WTC11 (cell line): ENCODE measurements around the gene SYT17. TPM values are rescaled to one million over a fixed set of nuclear protein-coding genes. Genes with fewer than 3 reads are reported as not detected.
A peak's percentile ranks its signal among the peaks of the same experiment; 100 is the strongest.

Experiments used
- ATAC-seq: fragments of 200-7000 bp; cut with Tn5 transposase; 2 replicates; pipeline ENCODE4 v1.10.0; 2021; ENCODE audit warnings: mild to moderate bottlenecking, moderate library complexity
- CTCF ChIA-PET: fragments of 300-600 bp; sonication (Branson Sonifier 250); formaldehyde crosslinking; loops from one replicate; lab custom pipeline; 2021; ENCODE audit warnings: antibody characterized with exemption; lab: Charles Lee
- POLR2A ChIA-PET: fragments of 350-600 bp; sonication (Branson Sonifier 250); formaldehyde crosslinking; loops from one replicate; lab custom pipeline; 2021; ENCODE audit warnings: antibody characterized with exemption; lab: Charles Lee
- DNase-seq: peaks from one replicate; pipeline ENCODE4 v3.0.0; 2021; ENCODE audit warnings: low spot score
- H3K27ac Mint-ChIP-seq: 2 replicates; pipeline ENCODE4 v1.8.0; 2021; ENCODE audit warnings: mixed read lengths
- H3K27me3 Mint-ChIP-seq: 2 replicates; pipeline ENCODE4 v1.8.0; 2021; ENCODE audit warnings: low read depth, mild to moderate bottlenecking, moderate library complexity, mixed read lengths
- H3K36me3 Mint-ChIP-seq: 2 replicates; pipeline ENCODE4 v1.8.0; 2021; ENCODE audit warnings: mixed read lengths
- H3K4me1 Mint-ChIP-seq: 2 replicates; pipeline ENCODE4 v1.8.0; 2022; ENCODE audit warnings: mixed read lengths
- H3K4me3 Mint-ChIP-seq: 2 replicates; pipeline ENCODE4 v1.8.0; 2021; ENCODE audit warnings: mild to moderate bottlenecking, moderate library complexity, mixed read lengths
- H3K9me3 Mint-ChIP-seq: 2 replicates; pipeline ENCODE4 v1.8.0; 2021; ENCODE audit warnings: mixed read lengths
- ATF1 ChIP-seq: sonication (generic); formaldehyde crosslinking; IDR thresholded peaks from 2 replicates; pipeline ENCODE4 v1.8.1; 2023; ENCODE audit warnings: mild to moderate bottlenecking, moderate library complexity, missing genetic modification reagents
- ATF3 ChIP-seq: sonication (generic); formaldehyde crosslinking; conservative IDR thresholded peaks from 2 replicates; pipeline ENCODE4 v1.8.1; 2022; ENCODE audit warnings: mild to moderate bottlenecking, missing genetic modification reagents
- CTCF ChIP-seq: fragments of 200-600 bp; IDR thresholded peaks from 2 replicates; pipeline ENCODE4 v1.8.0; 2022; ENCODE audit warnings: antibody characterized with exemption
- ELF4 ChIP-seq: sonication (generic); formaldehyde crosslinking; IDR thresholded peaks from 2 replicates; pipeline ENCODE4 v1.8.1; 2022; ENCODE audit warnings: low read depth, mild to moderate bottlenecking, moderate library complexity, missing genetic modification reagents
- EMX1 ChIP-seq: fragments of 250-450 bp; sonication (Bioruptor Pico); IDR thresholded peaks from 2 replicates; pipeline ENCODE4 v1.8.0; 2021; ENCODE audit warnings: mild to moderate bottlenecking
- ESRRA ChIP-seq: sonication (generic); formaldehyde crosslinking; IDR thresholded peaks from 2 replicates; pipeline ENCODE4 v1.8.1; 2022; ENCODE audit warnings: mild to moderate bottlenecking, missing genetic modification reagents, borderline replicate concordance
- FOXK1 ChIP-seq: sonication (generic); formaldehyde crosslinking; IDR thresholded peaks from 2 replicates; pipeline ENCODE4 v1.8.0; 2022; ENCODE audit warnings: mild to moderate bottlenecking, moderate library complexity, missing genetic modification reagents
- GABPB1 ChIP-seq: sonication (generic); formaldehyde crosslinking; IDR thresholded peaks from 2 replicates; pipeline ENCODE4 v1.8.1; 2023; ENCODE audit warnings: mild to moderate bottlenecking, missing genetic modification reagents
- GTF2I ChIP-seq: fragments of 250-450 bp; sonication (Bioruptor Pico); conservative IDR thresholded peaks from 2 replicates; pipeline ENCODE4 v1.4.0; 2021; ENCODE audit warnings: mild to moderate bottlenecking
- HMGXB4 ChIP-seq: sonication (generic); formaldehyde crosslinking; IDR thresholded peaks from 2 replicates; pipeline ENCODE4 v1.8.1; 2023; ENCODE audit warnings: mild to moderate bottlenecking, moderate library complexity, missing genetic modification reagents
- JUN ChIP-seq: sonication (generic); formaldehyde crosslinking; IDR thresholded peaks from 2 replicates; pipeline ENCODE4 v1.8.0; 2023; ENCODE audit warnings: mild to moderate bottlenecking, missing genetic modification reagents
- KAT7 ChIP-seq: sonication (generic); formaldehyde crosslinking; IDR thresholded peaks from 2 replicates; pipeline ENCODE4 v1.8.1; 2023; ENCODE audit warnings: missing genetic modification reagents, mild to moderate bottlenecking, borderline replicate concordance
- MAX ChIP-seq: sonication (generic); formaldehyde crosslinking; IDR thresholded peaks from 2 replicates; pipeline ENCODE4 v1.8.0; 2022; ENCODE audit warnings: mild to moderate bottlenecking, missing genetic modification reagents
- NFATC4 ChIP-seq: fragments of 250-450 bp; sonication (Bioruptor Pico); IDR thresholded peaks from 2 replicates; pipeline ENCODE4 v1.9.0; 2021; ENCODE audit warnings: mild to moderate bottlenecking
- NFYB ChIP-seq: sonication (generic); formaldehyde crosslinking; conservative IDR thresholded peaks from 2 replicates; pipeline ENCODE4 v1.8.0; 2022; ENCODE audit warnings: low read depth, missing genetic modification reagents
- OVOL2 ChIP-seq: fragments of 250-450 bp; sonication (Bioruptor Pico); IDR thresholded peaks from 2 replicates; pipeline ENCODE4 v1.9.0; 2021; ENCODE audit warnings: mild to moderate bottlenecking, borderline replicate concordance
- PRRX2 ChIP-seq: fragments of 250-450 bp; sonication (Bioruptor Pico); IDR thresholded peaks from 2 replicates; pipeline ENCODE4 v1.8.0; 2021; ENCODE audit warnings: mild to moderate bottlenecking
- RELA ChIP-seq: sonication (generic); formaldehyde crosslinking; IDR thresholded peaks from 2 replicates; pipeline ENCODE4 v1.8.1; 2022; ENCODE audit warnings: missing genetic modification reagents, mild to moderate bottlenecking, borderline replicate concordance
- RORB ChIP-seq: fragments of 250-450 bp; sonication (Bioruptor Pico); IDR thresholded peaks from 2 replicates; pipeline ENCODE4 v1.9.0; 2021; ENCODE audit warnings: mild to moderate bottlenecking
- SMAD4 ChIP-seq: sonication (generic); formaldehyde crosslinking; IDR thresholded peaks from 2 replicates; pipeline ENCODE4 v1.8.0; 2022; ENCODE audit warnings: mild to moderate bottlenecking, missing genetic modification reagents
- SP1 ChIP-seq: sonication (generic); formaldehyde crosslinking; conservative IDR thresholded peaks from 2 replicates; pipeline ENCODE4 v1.8.1; 2022; ENCODE audit warnings: missing genetic modification reagents
- TCF7 ChIP-seq: sonication (generic); formaldehyde crosslinking; IDR thresholded peaks from 2 replicates; pipeline ENCODE4 v1.8.0; 2022; ENCODE audit warnings: mild to moderate bottlenecking, low read depth, missing genetic modification reagents, moderate library complexity
- TEAD1 ChIP-seq: sonication (generic); formaldehyde crosslinking; IDR thresholded peaks from 2 replicates; pipeline ENCODE4 v1.8.0; 2022; ENCODE audit warnings: mild to moderate bottlenecking, missing genetic modification reagents
- TP53 ChIP-seq: sonication (generic); formaldehyde crosslinking; IDR thresholded peaks from 2 replicates; pipeline ENCODE4 v1.8.1; 2023; ENCODE audit warnings: mild to moderate bottlenecking, missing genetic modification reagents
- USF1 ChIP-seq: sonication (generic); formaldehyde crosslinking; IDR thresholded peaks from 2 replicates; pipeline ENCODE4 v1.8.0; 2022; ENCODE audit warnings: mild to moderate bottlenecking, missing genetic modification reagents
- ZBTB21 ChIP-seq: sonication (generic); formaldehyde crosslinking; IDR thresholded peaks from 2 replicates; pipeline ENCODE4 v1.8.1; 2023; ENCODE audit warnings: mild to moderate bottlenecking, missing genetic modification reagents, borderline replicate concordance
- ZMAT4 ChIP-seq: fragments of 250-450 bp; sonication (Bioruptor Pico); IDR thresholded peaks from 2 replicates; pipeline ENCODE4 v1.9.0; 2021; ENCODE audit warnings: mild to moderate bottlenecking
- ZNF281 ChIP-seq: sonication (generic); formaldehyde crosslinking; IDR thresholded peaks from 2 replicates; pipeline ENCODE4 v1.8.0; 2023; ENCODE audit warnings: mild to moderate bottlenecking, missing genetic modification reagents
- ZNF396 ChIP-seq: fragments of 250-450 bp; sonication (Bioruptor Pico); IDR thresholded peaks from 2 replicates; pipeline ENCODE4 v1.8.0; 2021; ENCODE audit warnings: mild to moderate bottlenecking, moderate library complexity, borderline replicate concordance
- ZSCAN18 ChIP-seq: fragments of 250-450 bp; sonication (Bioruptor Pico); IDR thresholded peaks from 2 replicates; pipeline ENCODE4 v2.1.2; 2022; ENCODE audit warnings: mild to moderate bottlenecking, moderate library complexity
- total RNA-seq: library from RNA; stranded (reverse); gene quantifications from 3 replicates; pipeline ENCODE4 v1.2.3, GENCODE V29; 2021

The SYT17 gene
- total RNA-seq, 1 experiment from 2014 or later = 5.5 TPM

- Mint-ChIP-seq H3K36me3 (peaks cover 4% of the 10 kb centered on the region; the same call in 1 of the 2 replicates), H3K9me3 (peaks cover 28% of the 10 kb centered on the region), H3K4me1 (no peaks in the 10 kb centered on the region), H3K27me3 (peaks cover 76% of the 10 kb centered on the region), H3K4me3 (no peak overlapping the region), H3K27ac (no peak overlapping the region)
- ChIA-PET POLR2A (no interaction called here), CTCF (no interaction called here)
- DNase-seq (no peak), ATAC-seq (peak; percentile 60)
- TF ChIP-seq MAX (CRISPR knock-in tag) (no peak), RELA (CRISPR knock-in tag) (no peak), GABPB1 (CRISPR knock-in tag) (no peak), ZMAT4 (CRISPR knock-in tag) (no peak), EMX1 (CRISPR knock-in tag) (no peak), TEAD1 (CRISPR knock-in tag) (no peak), RORB (CRISPR knock-in tag) (no peak), ATF3 (CRISPR knock-in tag) (no peak), ESRRA (CRISPR knock-in tag) (no peak), ZSCAN18 (CRISPR knock-in tag) (no peak), HMGXB4 (CRISPR knock-in tag) (no peak), CTCF (no peak), TP53 (CRISPR knock-in tag) (no peak), NFYB (CRISPR knock-in tag) (peak; percentile 39; the same call in 1 of the 2 replicates), KAT7 (CRISPR knock-in tag) (no peak), USF1 (CRISPR knock-in tag) (peak; percentile 84), SMAD4 (CRISPR knock-in tag) (no peak), TCF7 (CRISPR knock-in tag) (no peak), ZNF281 (CRISPR knock-in tag) (no peak), NFATC4 (CRISPR knock-in tag) (no peak), FOXK1 (CRISPR knock-in tag) (0 out of 2 replicates have a peak, but pooled peaks have one; percentile 17), ZBTB21 (CRISPR knock-in tag) (no peak), JUN (CRISPR knock-in tag) (no peak), ZNF396 (CRISPR knock-in tag) (peak; percentile 79; the same call in 1 of the 2 replicates), ATF1 (CRISPR knock-in tag) (no peak), SP1 (CRISPR knock-in tag) (no peak), PRRX2 (CRISPR knock-in tag) (no peak), ELF4 (CRISPR knock-in tag) (no peak), OVOL2 (CRISPR knock-in tag) (no peak), GTF2I (no peak)
Observed at GRCh38 chr16:19153876-19154275, 14.2 kb upstream of the SYT17 start.
